ENCODE measurements around the gene CRISP1.
"Not testable (repeated sequence)": the region's sequence is repeated elsewhere in the genome, so short reads cannot be mapped to it uniquely, and the experiment has no call there.

The CRISP1 gene, protein sequence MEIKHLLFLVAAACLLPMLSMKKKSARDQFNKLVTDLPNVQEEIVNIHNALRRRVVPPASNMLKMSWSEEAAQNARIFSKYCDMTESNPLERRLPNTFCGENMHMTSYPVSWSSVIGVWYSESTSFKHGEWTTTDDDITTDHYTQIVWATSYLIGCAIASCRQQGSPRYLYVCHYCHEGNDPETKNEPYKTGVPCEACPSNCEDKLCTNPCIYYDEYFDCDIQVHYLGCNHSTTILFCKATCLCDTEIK

DNA sequence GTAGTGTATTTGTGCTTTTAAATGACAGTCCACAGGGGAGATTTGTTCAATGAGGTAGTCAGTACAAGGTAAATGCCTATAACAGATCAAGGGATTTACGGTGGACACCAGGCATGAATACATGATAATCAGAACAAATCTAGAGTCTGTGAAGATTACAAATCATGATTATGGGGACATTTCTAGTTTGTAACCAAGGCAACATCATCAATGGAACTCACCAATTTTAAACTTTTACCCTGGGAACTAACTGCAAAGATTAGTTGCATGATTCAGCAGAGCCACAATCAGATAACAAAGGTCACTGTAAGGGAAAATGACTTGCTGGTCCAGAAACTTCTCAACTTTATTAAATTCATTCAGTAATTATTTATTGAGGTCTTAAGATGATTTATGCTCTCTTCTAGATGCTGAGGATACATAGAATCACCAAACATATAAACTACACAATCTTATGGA, at the start of gene CRISP1:
Gene CRISP1, minus strand, starts transcription at position 51 of the 459 bp plus-strand sequence. CDS start 9,135 bp downstream, outside the sequence.
- DNase-seq (ENCODE audit: low read depth), result no peak

DNA sequence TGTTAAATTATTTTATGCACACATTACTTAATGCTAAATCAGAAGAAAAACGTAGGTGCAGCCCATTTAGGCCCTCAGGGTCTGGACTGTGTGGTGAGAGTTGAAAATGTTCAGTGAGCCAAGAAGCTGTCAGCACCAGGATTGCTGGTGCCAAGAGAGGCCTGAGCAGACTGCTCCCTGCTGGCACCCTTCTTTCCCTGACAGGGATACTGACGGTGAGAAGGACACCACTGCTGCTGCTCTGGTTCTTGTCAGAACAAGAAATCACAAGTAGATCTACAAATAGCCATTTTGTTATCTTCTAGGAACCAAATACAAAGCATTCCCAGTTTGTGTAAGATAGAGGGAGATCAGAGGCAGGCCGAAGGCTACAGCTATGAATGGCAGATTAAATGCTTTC, 48.7 kb upstream of the CRISP1 start:
- no peak for DNase-seq (ENCODE audit: low read depth)

DNA sequence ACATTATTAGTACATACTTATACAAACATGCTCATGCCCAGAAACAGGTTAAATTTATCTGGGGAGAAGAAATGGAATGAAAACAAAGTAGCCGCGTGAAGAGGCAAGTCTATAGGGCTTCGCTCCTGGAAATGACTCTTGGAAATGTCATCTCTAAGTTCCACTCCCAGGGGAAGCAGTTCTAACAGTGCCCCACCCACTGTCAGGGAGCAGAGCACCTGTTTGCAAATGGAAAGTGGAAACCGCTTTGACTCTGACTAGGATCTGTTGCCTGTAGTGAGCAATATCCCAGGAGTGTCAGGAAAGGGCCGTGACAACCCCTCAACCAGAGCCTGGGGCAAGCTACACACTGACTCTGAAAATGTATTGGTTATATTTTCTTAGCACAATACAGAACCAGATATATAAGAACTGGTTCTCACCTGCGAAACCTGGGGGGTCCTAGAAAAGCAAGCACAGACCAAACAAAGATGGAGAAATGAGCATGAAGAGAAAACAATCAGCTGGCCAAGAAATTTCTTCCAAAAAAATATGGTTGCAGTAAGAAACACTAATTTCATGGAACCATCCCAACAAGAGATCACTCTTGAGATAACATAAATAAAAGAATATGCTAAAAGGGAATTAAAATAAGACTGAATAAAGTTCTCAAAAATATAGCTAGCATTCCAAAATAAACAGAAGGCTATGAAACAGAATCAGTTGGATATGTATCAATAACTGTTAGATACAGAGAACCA, 47.5 kb upstream of the CRISP1 start:
- DNase-seq (ENCODE audit: low read depth), result no peak

GRCh38 chr6:49912196-49912595, 45.9 kb upstream of the CRISP1 start:
- no peak for DNase-seq (ENCODE audit: low read depth)

DNA sequence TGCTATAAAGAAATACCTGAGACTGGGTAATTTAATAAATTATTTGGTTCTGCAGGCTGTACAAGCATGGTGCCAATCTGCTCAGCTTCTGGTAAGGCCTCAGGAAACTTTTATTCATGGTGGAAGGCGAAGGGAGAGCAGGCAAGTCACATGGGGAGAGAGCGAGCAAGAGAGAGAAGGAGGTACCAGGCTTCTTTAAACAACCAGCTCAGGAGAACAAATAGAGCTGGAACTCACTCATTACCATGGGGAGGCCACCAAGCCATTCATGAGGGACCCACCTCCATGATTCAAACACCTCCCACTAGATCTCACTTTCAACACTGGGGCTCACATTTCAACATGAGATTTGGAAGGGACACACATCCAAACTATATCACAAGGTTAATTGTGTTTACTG, 44.9 kb upstream of the CRISP1 start:
- no peak for DNase-seq (ENCODE audit: low read depth)

DNA sequence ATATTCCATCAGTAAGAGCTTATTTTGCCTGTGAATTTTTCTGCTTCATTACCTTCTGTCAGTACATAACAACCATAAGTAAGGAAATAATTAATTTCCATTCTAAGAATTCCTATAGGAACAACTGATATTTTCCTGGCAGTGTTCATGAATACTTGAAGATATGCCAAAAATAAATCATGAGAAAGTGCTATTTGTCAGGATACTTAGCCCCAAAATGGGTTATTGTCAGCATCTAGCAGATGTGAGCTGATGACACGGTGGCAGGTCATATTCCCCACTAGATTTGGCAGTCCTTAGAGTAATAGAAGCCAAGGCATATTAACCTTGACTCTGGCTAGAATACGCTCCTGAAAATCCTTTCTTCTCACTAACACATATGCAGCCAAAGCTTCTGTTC, 43.2 kb upstream of the CRISP1 start:
- DNase-seq (ENCODE audit: low read depth), result no peak

DNA sequence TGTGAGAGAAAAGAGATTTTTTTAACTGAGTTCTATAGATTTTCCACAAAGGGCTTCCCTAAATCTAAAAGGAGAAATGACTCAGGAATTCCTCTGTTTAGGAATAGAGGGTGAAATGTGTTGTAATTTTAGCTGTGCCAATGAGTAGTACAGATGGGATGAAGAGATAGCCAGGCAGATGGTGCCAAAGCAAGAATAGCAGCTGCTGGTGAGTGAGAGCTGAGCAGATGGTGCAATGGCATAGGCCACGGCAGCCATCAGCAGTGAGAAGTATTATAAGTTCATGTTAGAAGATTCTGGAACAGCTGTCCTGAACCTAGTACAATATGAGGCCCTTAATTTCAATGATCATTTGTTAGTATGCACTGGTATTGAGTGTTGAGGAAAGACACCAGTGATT, 40.2 kb upstream of the CRISP1 start:
- DNase-seq (ENCODE audit: low read depth), result no peak

DNA sequence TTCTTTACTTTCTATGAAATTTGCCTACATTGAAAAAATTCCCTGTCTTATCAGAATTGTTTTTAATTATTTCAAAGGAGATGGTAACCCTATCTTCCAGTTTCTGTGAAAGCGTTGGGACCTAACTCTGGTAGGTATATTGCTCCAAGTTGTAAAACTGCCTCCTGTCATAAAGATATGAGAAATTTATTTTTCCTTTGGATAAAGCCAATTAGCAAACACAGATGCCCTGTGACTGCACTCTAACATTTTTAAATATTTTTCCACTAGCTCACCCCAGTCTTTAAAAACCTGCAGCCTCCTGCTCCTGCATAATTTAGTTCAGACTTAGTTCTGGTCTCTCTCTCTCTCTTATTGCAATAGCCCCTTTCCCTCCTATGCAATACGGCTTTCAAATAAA, 39.0 kb upstream of the CRISP1 start:
- no peak for DNase-seq (ENCODE audit: low read depth)

- DNase-seq (ENCODE audit: low read depth), result no peak
Measured at GRCh38 chr6:49902856-49903255, 36.5 kb upstream of the CRISP1 start.

GRCh38 chr6:49898904-49899566, 32.7 kb upstream of the CRISP1 start:
- DNase-seq (ENCODE audit: low read depth), result no peak

- DNase-seq (ENCODE audit: low read depth), result not testable (repeated sequence)
Measured at GRCh38 chr6:49895553-49895952, 29.2 kb upstream of the CRISP1 start.

DNA sequence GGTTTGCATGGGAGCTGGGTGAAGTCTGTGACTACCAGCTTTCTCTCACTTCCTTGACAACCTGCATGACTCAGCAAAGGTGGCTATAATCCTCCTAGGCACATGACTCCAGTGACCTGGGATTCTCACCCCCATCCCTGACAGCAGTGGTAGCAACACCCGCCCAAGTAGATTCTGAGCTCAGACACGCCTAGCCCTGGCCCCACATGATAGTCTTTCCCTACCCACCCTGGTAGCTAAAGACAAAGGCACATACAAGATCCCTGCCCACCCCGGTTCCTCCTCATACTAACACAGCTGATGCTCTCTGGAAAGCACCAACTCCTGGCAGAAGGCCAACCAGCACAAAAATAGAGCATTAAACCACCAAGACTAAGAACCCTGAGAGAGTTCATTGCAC, 25.9 kb upstream of the CRISP1 start:
- no peak for DNase-seq (ENCODE audit: low read depth)

- no peak for DNase-seq (ENCODE audit: low read depth)
Measured at GRCh38 chr6:49890988-49891387, 24.7 kb upstream of the CRISP1 start.

GRCh38 chr6:49888742-49889431, 22.6 kb upstream of the CRISP1 start:
- no peak for DNase-seq (ENCODE audit: low read depth)

DNA sequence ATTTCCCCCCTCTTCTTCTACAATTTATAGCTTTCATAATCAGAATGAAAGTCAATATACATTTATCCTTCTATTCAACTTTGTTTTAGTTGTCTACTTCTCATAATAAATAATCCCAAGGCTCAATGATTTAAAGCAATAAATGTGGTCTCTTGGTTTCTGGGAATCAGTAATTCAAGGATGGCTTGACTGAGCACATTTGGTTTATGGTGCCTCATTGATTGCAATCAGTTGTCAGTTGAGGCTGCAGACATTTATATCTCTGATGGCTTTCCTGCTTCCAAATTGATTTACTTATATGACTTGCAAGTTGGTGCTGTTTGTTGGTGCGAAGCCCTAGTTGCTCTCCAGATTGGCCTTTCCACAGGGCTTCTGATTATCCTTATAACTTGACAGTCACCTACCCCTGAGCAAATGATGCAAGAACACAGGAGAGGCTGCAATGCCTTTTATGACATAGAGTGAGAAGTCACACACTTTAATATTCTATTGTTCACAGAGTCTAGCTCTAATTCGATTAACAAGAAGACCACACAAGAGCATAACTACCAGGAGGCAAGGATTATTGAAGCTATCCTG, 2.7 kb upstream of the CRISP1 start:
- no peak for DNase-seq (ENCODE audit: low read depth)

GRCh38 chr6:49856282-49856681, 10.1 kb downstream of the CRISP1 start:
- no peak for DNase-seq (ENCODE audit: low read depth)

DNA sequence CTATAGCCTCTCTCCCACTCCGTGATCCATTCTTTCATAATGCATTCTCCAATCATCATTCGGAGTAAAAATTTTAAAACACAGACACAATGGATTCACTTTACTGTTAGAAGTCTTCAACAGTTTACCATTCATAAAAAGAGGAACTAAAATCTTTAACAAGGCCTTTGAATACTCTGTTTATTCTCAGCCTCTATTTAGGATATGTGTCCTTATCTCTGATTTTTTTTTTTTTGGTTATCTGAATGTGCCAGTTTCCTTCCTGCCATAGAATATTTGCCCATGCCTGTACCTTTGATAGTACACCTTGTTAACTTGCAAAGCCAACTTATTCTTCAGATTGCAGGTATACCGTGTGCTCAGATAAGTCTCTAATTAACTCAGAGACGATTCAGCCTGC, 11.1 kb downstream of the CRISP1 start:
- no peak for DNase-seq (ENCODE audit: low read depth)

DNA sequence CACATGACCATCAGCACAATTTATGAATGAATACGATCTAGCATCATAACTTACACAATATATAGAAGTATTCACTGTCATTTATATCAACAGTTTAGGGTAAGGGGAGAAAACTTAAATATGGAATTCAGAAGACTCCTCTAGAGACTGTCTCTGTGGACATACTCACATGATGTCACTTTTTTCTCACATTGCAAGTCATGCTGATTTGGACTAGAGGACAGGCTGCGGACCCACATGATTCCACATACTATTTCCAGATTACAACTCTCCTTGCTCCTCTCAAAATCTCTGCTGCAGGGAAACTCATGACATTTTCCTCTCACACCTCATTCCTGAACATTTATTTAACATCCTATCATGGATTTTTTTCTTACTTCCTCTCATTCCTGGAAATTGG, 13.4 kb downstream of the CRISP1 start:
- DNase-seq (ENCODE audit: low read depth), result no peak

DNA sequence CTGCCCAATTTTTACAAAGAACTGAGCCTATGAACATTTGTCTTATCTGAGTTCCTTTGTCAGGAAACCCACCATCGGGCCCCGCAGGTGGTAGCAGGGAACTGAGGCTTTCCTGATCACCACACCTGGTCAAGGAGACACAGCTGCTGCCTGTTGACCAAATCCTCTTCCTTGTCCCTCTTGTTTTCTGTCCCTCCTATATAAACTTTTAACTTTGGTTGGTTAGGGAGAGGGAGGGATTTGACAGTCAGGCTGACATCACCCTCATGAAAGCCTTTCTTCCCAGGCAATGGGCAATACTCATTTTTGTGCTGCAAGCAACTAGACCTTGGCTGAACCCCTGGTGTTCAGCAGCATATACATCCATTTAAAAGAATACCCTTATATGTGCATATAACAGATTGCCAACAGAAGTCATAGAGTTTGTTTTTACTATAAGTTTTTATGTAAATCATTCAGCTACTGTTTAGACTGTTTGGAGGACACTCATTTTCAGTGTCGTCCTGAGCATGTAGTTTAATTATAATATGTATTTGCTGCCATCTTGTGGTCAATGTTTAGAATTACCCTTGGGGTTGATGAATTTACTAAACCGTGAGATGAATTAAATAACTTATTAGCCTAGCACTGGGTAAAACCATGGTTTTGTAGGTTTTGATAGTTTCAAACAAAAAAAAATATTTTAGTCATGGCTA, 17.0 kb downstream of the CRISP1 start:
- peak; percentile 39 for DNase-seq (ENCODE audit: low read depth)

DNA sequence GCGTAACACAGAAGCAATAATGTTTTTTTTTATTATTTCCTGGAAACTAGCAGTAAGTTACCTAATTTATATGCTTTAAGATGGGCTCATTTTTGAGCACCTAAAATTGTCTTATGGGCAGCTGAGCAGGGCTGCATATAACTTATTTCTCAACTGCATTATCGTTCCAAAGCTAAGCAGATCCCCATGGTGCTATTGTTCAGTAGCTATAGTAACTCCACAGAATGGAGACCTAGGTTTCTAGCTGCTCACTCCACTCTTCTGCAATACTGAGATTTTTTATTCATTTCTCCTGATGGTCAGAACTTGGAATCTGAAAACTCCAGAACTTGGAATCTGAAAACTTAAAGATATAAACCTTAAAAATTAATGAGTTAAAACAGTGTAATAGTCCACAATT, 18.7 kb downstream of the CRISP1 start:
- no peak for DNase-seq (ENCODE audit: low read depth)

DNA sequence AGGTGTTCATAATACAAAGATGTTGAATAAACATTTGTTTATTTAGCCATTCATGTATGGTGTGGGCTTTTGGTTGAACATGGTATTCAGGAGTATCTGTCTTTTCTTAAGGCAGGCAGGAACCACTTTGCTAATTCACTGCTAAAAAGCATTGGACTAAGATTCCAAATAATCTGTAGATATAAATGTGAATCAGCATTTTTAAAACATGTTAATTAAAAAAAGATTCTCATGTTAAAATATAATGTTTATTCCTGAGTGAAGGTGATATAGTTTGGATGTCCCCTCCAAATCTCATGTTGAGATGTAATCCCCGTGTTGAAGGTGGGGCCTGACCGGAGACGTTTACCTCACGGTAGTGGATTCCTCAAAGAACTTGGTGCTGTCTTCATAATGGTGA, 19.3 kb downstream of the CRISP1 start:
- no peak for DNase-seq (ENCODE audit: low read depth)

DNA sequence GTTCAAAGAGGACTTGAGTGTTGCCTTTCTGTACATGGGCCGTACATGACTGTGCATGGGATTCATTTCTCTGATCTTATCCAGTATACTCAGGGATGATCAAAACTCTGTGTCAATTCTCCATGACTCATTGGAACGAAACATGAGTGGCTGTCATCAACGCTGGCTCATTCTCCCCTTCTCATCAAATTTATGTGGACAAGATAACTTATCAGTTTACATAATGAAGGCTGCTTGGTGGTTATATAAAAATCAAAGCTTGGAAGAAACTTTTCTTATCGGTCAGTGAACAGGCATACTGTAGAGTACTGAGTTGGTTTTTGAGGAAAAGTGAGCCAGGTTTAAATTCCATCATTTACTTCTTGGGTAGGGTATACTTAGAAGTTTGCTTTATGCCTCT, 24.9 kb downstream of the CRISP1 start:
- no peak for DNase-seq (ENCODE audit: low read depth)
